HG03039 (cell line): ENCODE results near the gene DYNLT1.
"Not testable (repeated sequence)": the region's sequence is repeated elsewhere in the genome, so short reads cannot be mapped to it uniquely, and the experiment has no call there.

Source experiments
- ATAC-seq: cut with Tn5 transposase; IDR thresholded peaks from one replicate; pipeline ENCODE4 v1.9.1; 2021; ENCODE audit warnings: mild to moderate bottlenecking, moderate library complexity; ENCODE audit not compliant: unreplicated experiment

Gene DYNLT1

GRCh38 chr6:158644231-158645063 lies at the start of gene DYNLT1:
TSS of gene DYNLT1 (minus strand) at chr6:158644743. CDS start at chr6:158644708, 35 bp downstream.
- ATAC-seq, result peak; percentile 60

GRCh38 chr6:158688860-158689259 lies 44.3 kb upstream of the DYNLT1 start:
- ATAC-seq, result no peak

- ATAC-seq, result no peak
These were observed 43.0 kb upstream of the DYNLT1 start for GRCh38 chr6:158687506-158687905.

- peak; percentile 59 for ATAC-seq
These were observed 42.3 kb upstream of the DYNLT1 start for GRCh38 chr6:158686791-158687381.

- no peak for ATAC-seq
These were observed 41.8 kb upstream of the DYNLT1 start for GRCh38 chr6:158686311-158686710.

- no peak for ATAC-seq
These were observed 40.3 kb upstream of the DYNLT1 start for GRCh38 chr6:158684745-158685324.

- ATAC-seq, result no peak
These were observed 39.8 kb upstream of the DYNLT1 start for GRCh38 chr6:158684311-158684710.

GRCh38 chr6:158680481-158680880 lies 35.9 kb upstream of the DYNLT1 start:
- no peak for ATAC-seq

- ATAC-seq, result no peak
These were observed 35.5 kb upstream of the DYNLT1 start for GRCh38 chr6:158680015-158680414.

GRCh38 chr6:158677906-158678578 lies 33.5 kb upstream of the DYNLT1 start:
- no peak for ATAC-seq

GRCh38 chr6:158677094-158677493 lies 32.6 kb upstream of the DYNLT1 start:
- not testable (repeated sequence) for ATAC-seq

GRCh38 chr6:158674342-158675131 lies 30.0 kb upstream of the DYNLT1 start:
- no peak for ATAC-seq

- ATAC-seq, result no peak
These were observed 28.2 kb upstream of the DYNLT1 start for GRCh38 chr6:158672726-158673125.

GRCh38 chr6:158672119-158672518 lies 27.6 kb upstream of the DYNLT1 start:
- ATAC-seq, result not testable (repeated sequence)

GRCh38 chr6:158669145-158670035 lies 24.8 kb upstream of the DYNLT1 start:
- ATAC-seq, result no peak

GRCh38 chr6:158668707-158669103 lies 24.2 kb upstream of the DYNLT1 start:
- no peak for ATAC-seq

- ATAC-seq, result no peak
These were observed 22.9 kb upstream of the DYNLT1 start for GRCh38 chr6:158667360-158667981.

GRCh38 chr6:158666628-158667359 lies 22.3 kb upstream of the DYNLT1 start:
- ATAC-seq, result no peak

- ATAC-seq, result no peak
These were observed 20.8 kb upstream of the DYNLT1 start for GRCh38 chr6:158665332-158665731.
